ENCODE data around the gene HCLS1.

HCLS1 gene

GRCh38 chr3:121677141-121677540, 16.4 kb upstream of the HCLS1 start:
- Histone ChIP-seq H4K12ac (ENCODE audit: low read depth, low read length) (no peak overlapping the region), H3K9ac (ENCODE audit: low read length) (no peak overlapping the region), H2AFZ (ENCODE audit: insufficient read depth, low read length, poor library complexity) (no peak overlapping the region), H3K27me3 (ENCODE audit: insufficient read depth, low read length) (no peaks in the 10 kb centered on the region), H4K91ac (ENCODE audit: low read depth, low read length) (no peak overlapping the region), H3K79me2 (ENCODE audit: control insufficient read depth, insufficient read depth, low read length, poor library complexity) (no peaks in the 10 kb centered on the region), H2BK5ac (ENCODE audit: low read depth, low read length, poor library complexity) (no peak overlapping the region), H3K9me3 (ENCODE audit: insufficient read depth, low read depth, low read length) (peaks cover 5% of the 10 kb centered on the region), H3K18ac (ENCODE audit: low read length) (no peak overlapping the region), H3K36me3 (ENCODE audit: control insufficient read depth in 1 of 2, insufficient read depth in 2 of 2, low read length in 2 of 2) (peaks cover 10 to 33% of the 10 kb centered on the region in 2 experiments), H4K8ac (ENCODE audit: low read depth, low read length) (no peak overlapping the region), H3K4ac (ENCODE audit: low read depth, low read length) (no peak overlapping the region), H3K4me3 (ENCODE audit: low read depth, low read length) (no peak overlapping the region), H3K27ac (ENCODE audit: low read depth, low read length) (no peak overlapping the region), H3K4me2 (ENCODE audit: low read length) (no peak overlapping the region), H3K79me1 (ENCODE audit: low read length) (no peaks in the 10 kb centered on the region), H3K4me1 (ENCODE audit: control insufficient read depth in 1 of 2, insufficient read depth in 2 of 2, low read length in 2 of 2) (no peaks in the 10 kb centered on the region), H2BK120ac (ENCODE audit: insufficient read depth, low read length, poor library complexity) (no peak overlapping the region), H2BK12ac (ENCODE audit: low read length) (no peak overlapping the region), H2AK5ac (ENCODE audit: low read length) (no peak overlapping the region), H3K14ac (ENCODE audit: low read length) (no peak overlapping the region), H3K23ac (ENCODE audit: low read length) (no peak overlapping the region)
- whole genome bisulfite sequencing (ENCODE audit: extremely low coverage, insufficient coverage, insufficient read length), result no CpG with 5 or more reads among the region's 2 CpGs
- peak in 1 of 2 donors; percentile 64 for DNase-seq

DNA sequence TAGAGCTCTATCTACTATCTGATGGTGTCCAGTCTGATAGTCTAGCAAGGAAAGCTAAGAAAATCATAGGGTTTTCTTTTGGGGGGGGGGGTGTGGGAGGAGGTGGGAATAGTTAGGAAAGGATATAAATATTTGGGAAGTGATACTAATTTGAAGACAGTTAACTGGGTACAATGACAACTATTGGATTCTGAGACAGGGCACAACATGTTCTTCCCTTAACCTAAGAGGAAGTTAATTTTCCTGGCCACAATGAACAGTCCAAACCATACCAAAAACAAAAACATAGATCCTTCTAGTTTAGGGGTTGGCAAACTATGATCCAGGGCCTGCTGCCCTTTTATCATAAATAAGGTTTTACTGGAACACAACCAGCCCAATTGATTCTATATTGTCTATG, 10.0 kb upstream of the HCLS1 start:
- H3K14ac ChIP-seq (ENCODE audit: low read length), result no peak overlapping the region
- H3K36me3 ChIP-seq (ENCODE audit: control insufficient read depth in 1 of 2, insufficient read depth in 2 of 2, low read length in 2 of 2), result peaks cover 9 to 23% of the 10 kb centered on the region in 2 experiments
- no peak overlapping the region for H3K23ac ChIP-seq (ENCODE audit: low read length)
- H3K27ac ChIP-seq (ENCODE audit: low read depth, low read length), result no peak overlapping the region
- H4K91ac ChIP-seq (ENCODE audit: low read depth, low read length), result no peak overlapping the region
- H3K79me1 ChIP-seq (ENCODE audit: low read length), result no peaks in the 10 kb centered on the region
- no peak overlapping the region for H4K12ac ChIP-seq (ENCODE audit: low read depth, low read length)
- no peak overlapping the region for H3K9ac ChIP-seq (ENCODE audit: low read length)
- H3K4ac ChIP-seq (ENCODE audit: low read depth, low read length), result no peak overlapping the region
- no peaks in the 10 kb centered on the region for H3K79me2 ChIP-seq (ENCODE audit: control insufficient read depth, insufficient read depth, low read length, poor library complexity)
- H2BK5ac ChIP-seq (ENCODE audit: low read depth, low read length, poor library complexity), result no peak overlapping the region
- H4K8ac ChIP-seq (ENCODE audit: low read depth, low read length), result no peak overlapping the region
- H3K27me3 ChIP-seq (ENCODE audit: insufficient read depth, low read length), result no peaks in the 10 kb centered on the region
- DNase-seq, result no peak
- no peak overlapping the region for H2BK12ac ChIP-seq (ENCODE audit: low read length)
- H3K18ac ChIP-seq (ENCODE audit: low read length), result no peak overlapping the region
- no peak overlapping the region for H3K4me3 ChIP-seq (ENCODE audit: low read depth, low read length)
- no peak overlapping the region for H2AK5ac ChIP-seq (ENCODE audit: low read length)
- H2AFZ ChIP-seq (ENCODE audit: insufficient read depth, low read length, poor library complexity), result no peak overlapping the region
- H3K4me1 ChIP-seq (ENCODE audit: control insufficient read depth in 1 of 2, insufficient read depth in 2 of 2, low read length in 2 of 2), result no peaks in the 10 kb centered on the region
- H2BK120ac ChIP-seq (ENCODE audit: insufficient read depth, low read length, poor library complexity), result no peak overlapping the region
- no peak overlapping the region for H3K4me2 ChIP-seq (ENCODE audit: low read length)
- no peaks in the 10 kb centered on the region for H3K9me3 ChIP-seq (ENCODE audit: insufficient read depth, low read depth, low read length)

DNA sequence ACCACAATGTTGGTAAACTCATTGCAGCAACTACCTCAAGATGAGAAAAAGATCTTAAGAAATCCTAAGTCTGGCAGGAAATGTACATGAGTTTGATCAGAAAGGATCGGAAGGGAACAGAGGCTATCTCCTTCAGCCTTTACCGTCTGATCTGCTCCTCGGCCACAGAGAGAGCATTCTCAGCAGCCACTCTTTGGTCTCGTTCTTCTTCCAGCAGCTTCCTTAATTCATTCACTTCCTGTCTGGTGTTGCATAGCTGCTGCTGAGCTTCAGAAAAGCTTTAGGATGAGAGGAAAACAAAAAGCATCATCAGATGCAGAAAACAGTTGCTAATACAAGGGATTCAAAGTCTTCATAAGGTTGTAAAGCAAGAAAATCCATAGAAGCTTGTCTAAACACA, 6.6 kb upstream of the HCLS1 start:
- no peak overlapping the region for H2BK5ac ChIP-seq (ENCODE audit: low read depth, low read length, poor library complexity)
- H3K4me2 ChIP-seq (ENCODE audit: low read length), result no peak overlapping the region
- H3K18ac ChIP-seq (ENCODE audit: low read length), result no peak overlapping the region
- no peak overlapping the region for H3K4ac ChIP-seq (ENCODE audit: low read depth, low read length)
- H2BK120ac ChIP-seq (ENCODE audit: insufficient read depth, low read length, poor library complexity), result no peak overlapping the region
- WGBS (ENCODE audit: extremely low coverage, insufficient coverage, insufficient read length), result no CpG with 5 or more reads among the region's 4 CpGs
- no peak overlapping the region for H2AK5ac ChIP-seq (ENCODE audit: low read length)
- no peaks in the 10 kb centered on the region for H3K9me3 ChIP-seq (ENCODE audit: insufficient read depth, low read depth, low read length)
- H3K27ac ChIP-seq (ENCODE audit: low read depth, low read length), result no peak overlapping the region
- H4K8ac ChIP-seq (ENCODE audit: low read depth, low read length), result no peak overlapping the region
- no peak overlapping the region for H3K9ac ChIP-seq (ENCODE audit: low read length)
- peaks cover 10 to 32% of the 10 kb centered on the region in 2 experiments for H3K36me3 ChIP-seq (ENCODE audit: control insufficient read depth in 1 of 2, insufficient read depth in 2 of 2, low read length in 2 of 2)
- H2AFZ ChIP-seq (ENCODE audit: insufficient read depth, low read length, poor library complexity), result no peak overlapping the region
- H3K14ac ChIP-seq (ENCODE audit: low read length), result no peak overlapping the region
- no peak overlapping the region for H4K91ac ChIP-seq (ENCODE audit: low read depth, low read length)
- no peak for DNase-seq
- no peaks in the 10 kb centered on the region for H3K79me2 ChIP-seq (ENCODE audit: control insufficient read depth, insufficient read depth, low read length, poor library complexity)
- no peak overlapping the region for H3K4me3 ChIP-seq (ENCODE audit: low read depth, low read length)
- H3K27me3 ChIP-seq (ENCODE audit: insufficient read depth, low read length), result no peaks in the 10 kb centered on the region
- no peak overlapping the region for H3K23ac ChIP-seq (ENCODE audit: low read length)
- no peak overlapping the region for H2BK12ac ChIP-seq (ENCODE audit: low read length)
- no peak overlapping the region for H4K12ac ChIP-seq (ENCODE audit: low read depth, low read length)
- H3K79me1 ChIP-seq (ENCODE audit: low read length), result no peaks in the 10 kb centered on the region
- peaks cover 4 to 9% of the 10 kb centered on the region in 2 experiments for H3K4me1 ChIP-seq (ENCODE audit: control insufficient read depth in 1 of 2, insufficient read depth in 2 of 2, low read length in 2 of 2)

- Histone ChIP-seq H3K4me3 (ENCODE audit: low read depth, low read length) (no peak overlapping the region), H3K4me1 (ENCODE audit: control insufficient read depth in 1 of 2, insufficient read depth in 2 of 2, low read length in 2 of 2) (peaks cover 12 to 17% of the 10 kb centered on the region in 2 experiments), H3K23ac (ENCODE audit: low read length) (no peak overlapping the region), H3K27me3 (ENCODE audit: insufficient read depth, low read length) (no peaks in the 10 kb centered on the region), H2AK5ac (ENCODE audit: low read length) (no peak overlapping the region), H3K4ac (ENCODE audit: low read depth, low read length) (no peak overlapping the region), H3K18ac (ENCODE audit: low read length) (no peak overlapping the region), H4K8ac (ENCODE audit: low read depth, low read length) (no peak overlapping the region), H3K9me3 (ENCODE audit: insufficient read depth, low read depth, low read length) (no peaks in the 10 kb centered on the region), H3K36me3 (ENCODE audit: control insufficient read depth in 1 of 2, insufficient read depth in 2 of 2, low read length in 2 of 2) (peaks cover 10 to 32% of the 10 kb centered on the region in 2 experiments), H3K9ac (ENCODE audit: low read length) (no peak overlapping the region), H4K91ac (ENCODE audit: low read depth, low read length) (no peak overlapping the region), H3K79me1 (ENCODE audit: low read length) (peaks cover 4% of the 10 kb centered on the region), H4K12ac (ENCODE audit: low read depth, low read length) (no peak overlapping the region), H2BK120ac (ENCODE audit: insufficient read depth, low read length, poor library complexity) (no peak overlapping the region), H3K14ac (ENCODE audit: low read length) (no peak overlapping the region), H2BK5ac (ENCODE audit: low read depth, low read length, poor library complexity) (no peak overlapping the region), H3K79me2 (ENCODE audit: control insufficient read depth, insufficient read depth, low read length, poor library complexity) (peaks cover 2% of the 10 kb centered on the region), H3K4me2 (ENCODE audit: low read length) (no peak overlapping the region), H2BK12ac (ENCODE audit: low read length) (no peak overlapping the region), H3K27ac (ENCODE audit: low read depth, low read length) (no peak overlapping the region), H2AFZ (ENCODE audit: insufficient read depth, low read length, poor library complexity) (no peak overlapping the region)
- no CpG with 5 or more reads among the region's 2 CpGs for WGBS (ENCODE audit: extremely low coverage, insufficient coverage, insufficient read length)
- no peak for DNase-seq
Observed at GRCh38 chr3:121665488-121665887, 4.8 kb upstream of the HCLS1 start.

All from trophoblast cell (in vitro differentiated cells and primary cell).